ENCODE measurements around the gene TMEM87A. TPM values are rescaled to one million over a fixed set of nuclear protein-coding genes. Genes with fewer than 3 reads are reported as not detected.
"Not testable (repeated sequence)": the region's sequence is repeated elsewhere in the genome, so short reads cannot be mapped to it uniquely, and the experiment has no call there.

Gene TMEM87A
- 34.6 and 35.3 TPM in 2 replicates for polyA plus RNA-seq (2013)

GRCh38 chr15:42272939-42273899 lies at the start of gene TMEM87A, which contains the start of gene GANC:
TMEM87A (minus strand) TSS chr15:42273433; CDS start chr15:42273398, 35 bp downstream.
GANC (plus strand) TSS chr15:42273201; CDS start chr15:42274482, 1,281 bp downstream.
- DNase-seq: peak; percentile 100
- Histone ChIP-seq H3K18ac (ENCODE audit: low read length) (peak within 1 kb of the TSS; percentile 99), H2BK5ac (ENCODE audit: low read depth, low read length, poor library complexity) (peak within 1 kb of the TSS; percentile 98), H3K4me2 (ENCODE audit: low read length) (peak within 1 kb of the TSS; percentile 82), H3K27me3 (ENCODE audit: insufficient read depth, low read length) (no peaks in the 10 kb centered on the region), H2BK120ac (ENCODE audit: insufficient read depth, low read length, poor library complexity) (peak within 1 kb of the TSS; percentile 90), H3K9me3 (ENCODE audit: insufficient read depth, low read depth, low read length) (no peaks in the 10 kb centered on the region), H3K36me3 (ENCODE audit: control insufficient read depth in 1 of 2, insufficient read depth in 2 of 2, low read length in 2 of 2) (peaks cover 2% of the 10 kb centered on the region in 2 experiments), H2BK12ac (ENCODE audit: low read length) (peak within 1 kb of the TSS; percentile 36), H2AFZ (ENCODE audit: insufficient read depth, low read length, poor library complexity) (peak within 1 kb of the TSS; percentile 93), H3K23ac (ENCODE audit: low read length) (no peak within 1 kb of the TSS), H3K79me1 (ENCODE audit: low read length) (peaks cover 10% of the 10 kb centered on the region), H4K12ac (ENCODE audit: low read depth, low read length) (peak within 1 kb of the TSS; percentile 100), H3K27ac (ENCODE audit: low read depth, low read length) (peak within 1 kb of the TSS; percentile 96), H3K4me1 (ENCODE audit: control insufficient read depth in 1 of 2, insufficient read depth in 2 of 2, low read length in 2 of 2) (peaks cover 4 to 8% of the 10 kb centered on the region in 2 experiments), H2AK5ac (ENCODE audit: low read length) (peak within 1 kb of the TSS; percentile 81), H3K4me3 (ENCODE audit: low read depth, low read length) (peak within 1 kb of the TSS; percentile 94), H4K91ac (ENCODE audit: low read depth, low read length) (peak within 1 kb of the TSS; percentile 98), H3K9ac (ENCODE audit: low read length) (peak within 1 kb of the TSS; percentile 96), H3K14ac (ENCODE audit: low read length) (peak within 1 kb of the TSS; percentile 93), H3K4ac (ENCODE audit: low read depth, low read length) (peak within 1 kb of the TSS; percentile 95), H3K79me2 (ENCODE audit: control insufficient read depth, insufficient read depth, low read length, poor library complexity) (peaks cover 12% of the 10 kb centered on the region), H4K8ac (ENCODE audit: low read depth, low read length) (peak within 1 kb of the TSS; percentile 99)
- WGBS (ENCODE audit: extremely low coverage, insufficient coverage, insufficient read length): no CpG with 5 or more reads among the region's 52 CpGs

GRCh38 chr15:42319206-42319605 lies 46.0 kb upstream of the TMEM87A start:
- Histone ChIP-seq H3K18ac (ENCODE audit: low read length) (no peak overlapping the region), H3K27ac (ENCODE audit: low read depth, low read length) (no peak overlapping the region), H3K9me3 (ENCODE audit: insufficient read depth, low read depth, low read length) (no peaks in the 10 kb centered on the region), H3K14ac (ENCODE audit: low read length) (no peak overlapping the region), H4K12ac (ENCODE audit: low read depth, low read length) (no peak overlapping the region), H3K4me2 (ENCODE audit: low read length) (no peak overlapping the region), H2BK5ac (ENCODE audit: low read depth, low read length, poor library complexity) (no peak overlapping the region), H3K4me1 (ENCODE audit: control insufficient read depth in 1 of 2, insufficient read depth in 2 of 2, low read length in 2 of 2) (no peaks in the 10 kb centered on the region), H3K27me3 (ENCODE audit: insufficient read depth, low read length) (no peaks in the 10 kb centered on the region), H4K8ac (ENCODE audit: low read depth, low read length) (no peak overlapping the region), H3K9ac (ENCODE audit: low read length) (no peak overlapping the region), H2AK5ac (ENCODE audit: low read length) (no peak overlapping the region), H3K79me2 (ENCODE audit: control insufficient read depth, insufficient read depth, low read length, poor library complexity) (no peaks in the 10 kb centered on the region), H2AFZ (ENCODE audit: insufficient read depth, low read length, poor library complexity) (no peak overlapping the region), H3K36me3 (ENCODE audit: control insufficient read depth in 1 of 2, insufficient read depth in 2 of 2, low read length in 2 of 2) (no peaks in the 10 kb centered on the region), H3K4me3 (ENCODE audit: low read depth, low read length) (no peak overlapping the region), H2BK12ac (ENCODE audit: low read length) (no peak overlapping the region), H3K23ac (ENCODE audit: low read length) (no peak overlapping the region), H3K79me1 (ENCODE audit: low read length) (no peaks in the 10 kb centered on the region), H3K4ac (ENCODE audit: low read depth, low read length) (no peak overlapping the region), H4K91ac (ENCODE audit: low read depth, low read length) (no peak overlapping the region), H2BK120ac (ENCODE audit: insufficient read depth, low read length, poor library complexity) (no peak overlapping the region)
- no peak for DNase-seq
- WGBS (ENCODE audit: extremely low coverage, insufficient coverage, insufficient read length): no CpG with 5 or more reads among the region's 2 CpGs

GRCh38 chr15:42316282-42316805 lies 43.1 kb upstream of the TMEM87A start:
- not testable (repeated sequence) for H4K8ac ChIP-seq (ENCODE audit: low read depth, low read length)
- WGBS (ENCODE audit: extremely low coverage, insufficient coverage, insufficient read length): no CpG with 5 or more reads among the region's 11 CpGs

GRCh38 chr15:42315521-42315920 lies 42.3 kb upstream of the TMEM87A start:
- Histone ChIP-seq H3K4me1 (ENCODE audit: control insufficient read depth in 1 of 2, insufficient read depth in 2 of 2, low read length in 2 of 2) (no peaks in the 10 kb centered on the region), H3K23ac (ENCODE audit: low read length) (no peak overlapping the region), H3K4me3 (ENCODE audit: low read depth, low read length) (no peak overlapping the region), H3K9me3 (ENCODE audit: insufficient read depth, low read depth, low read length) (no peaks in the 10 kb centered on the region), H4K91ac (ENCODE audit: low read depth, low read length) (no peak overlapping the region), H4K8ac (ENCODE audit: low read depth, low read length) (no peak overlapping the region), H3K27ac (ENCODE audit: low read depth, low read length) (no peak overlapping the region), H3K14ac (ENCODE audit: low read length) (no peak overlapping the region), H3K18ac (ENCODE audit: low read length) (no peak overlapping the region), H3K4ac (ENCODE audit: low read depth, low read length) (no peak overlapping the region), H2AFZ (ENCODE audit: insufficient read depth, low read length, poor library complexity) (no peak overlapping the region), H2BK120ac (ENCODE audit: insufficient read depth, low read length, poor library complexity) (no peak overlapping the region), H3K36me3 (ENCODE audit: control insufficient read depth in 1 of 2, insufficient read depth in 2 of 2, low read length in 2 of 2) (no peaks in the 10 kb centered on the region), H3K79me1 (ENCODE audit: low read length) (no peaks in the 10 kb centered on the region), H3K79me2 (ENCODE audit: control insufficient read depth, insufficient read depth, low read length, poor library complexity) (no peaks in the 10 kb centered on the region), H2BK12ac (ENCODE audit: low read length) (no peak overlapping the region), H4K12ac (ENCODE audit: low read depth, low read length) (no peak overlapping the region), H3K27me3 (ENCODE audit: insufficient read depth, low read length) (no peaks in the 10 kb centered on the region), H2BK5ac (ENCODE audit: low read depth, low read length, poor library complexity) (no peak overlapping the region), H3K9ac (ENCODE audit: low read length) (no peak overlapping the region), H2AK5ac (ENCODE audit: low read length) (no peak overlapping the region), H3K4me2 (ENCODE audit: low read length) (no peak overlapping the region)
- DNase-seq: no peak
- no CpG with 5 or more reads among the region's 1 CpG for WGBS (ENCODE audit: extremely low coverage, insufficient coverage, insufficient read length)

More at GRCh38 chr15:42316282-42316805, 43.1 kb upstream of the TMEM87A start:
- not testable (repeated sequence) for H3K4me3 ChIP-seq (ENCODE audit: low read depth, low read length); H3K4me1 ChIP-seq (ENCODE audit: control insufficient read depth in 1 of 2, insufficient read depth in 2 of 2, low read length in 2 of 2); DNase-seq; H3K14ac ChIP-seq (ENCODE audit: low read length); H3K79me2 ChIP-seq (ENCODE audit: control insufficient read depth, insufficient read depth, low read length, poor library complexity); H2AK5ac ChIP-seq (ENCODE audit: low read length); H3K27ac ChIP-seq (ENCODE audit: low read depth, low read length); H3K79me1 ChIP-seq (ENCODE audit: low read length); H2AFZ ChIP-seq (ENCODE audit: insufficient read depth, low read length, poor library complexity); H2BK12ac ChIP-seq (ENCODE audit: low read length); H3K4me2 ChIP-seq (ENCODE audit: low read length); H3K9me3 ChIP-seq (ENCODE audit: insufficient read depth, low read depth, low read length); H3K36me3 ChIP-seq (ENCODE audit: control insufficient read depth in 1 of 2, insufficient read depth in 2 of 2, low read length in 2 of 2); H3K18ac ChIP-seq (ENCODE audit: low read length); H2BK5ac ChIP-seq (ENCODE audit: low read depth, low read length, poor library complexity); H2BK120ac ChIP-seq (ENCODE audit: insufficient read depth, low read length, poor library complexity); H3K9ac ChIP-seq (ENCODE audit: low read length); H4K91ac ChIP-seq (ENCODE audit: low read depth, low read length); H3K27me3 ChIP-seq (ENCODE audit: insufficient read depth, low read length); H3K23ac ChIP-seq (ENCODE audit: low read length); H4K12ac ChIP-seq (ENCODE audit: low read depth, low read length); H3K4ac ChIP-seq (ENCODE audit: low read depth, low read length)

All from trophoblast cell (in vitro differentiated cells and primary cell).